H9 (cell line): ENCODE data around the gene AXIN1. TPM values are rescaled to one million over a fixed set of nuclear protein-coding genes. Genes with fewer than 3 reads are reported as not detected.

Experiments used
- DNase-seq: peaks from one replicate; pipeline ENCODE4 v3.0.0-alpha.2; 2017
- H2AFZ ChIP-seq: one replicate; pipeline ENCODE4 v1.6.1; 2013; ENCODE audit warnings: mild to moderate bottlenecking, low read length, control low read depth, moderate library complexity
- H2AK5ac ChIP-seq: 2 replicates; pipeline ENCODE4 v1.6.1; 2013; ENCODE audit warnings: low read length, control low read depth, mixed read lengths; ENCODE audit not compliant: insufficient read length
- H2BK120ac ChIP-seq: one replicate; pipeline ENCODE4 v1.6.1; 2013; ENCODE audit warnings: low read depth, mild to moderate bottlenecking, low read length, control low read depth, inconsistent platforms; ENCODE audit not compliant: poor library complexity, severe bottlenecking
- H2BK12ac ChIP-seq: 2 replicates; pipeline ENCODE4 v1.6.1; 2013; ENCODE audit warnings: low read length, control low read depth, mixed read lengths, low read depth; ENCODE audit not compliant: insufficient read length
- H2BK15ac ChIP-seq: 2 replicates; pipeline ENCODE4 v1.6.1; 2013; ENCODE audit warnings: low read depth, low read length, control low read depth
- H2BK20ac ChIP-seq: one replicate; pipeline ENCODE4 v1.6.1; 2013; ENCODE audit warnings: low read depth, mild to moderate bottlenecking, low read length, control low read depth, inconsistent platforms; ENCODE audit not compliant: poor library complexity, severe bottlenecking
- H2BK5ac ChIP-seq: 2 replicates; pipeline ENCODE4 v1.6.1; 2013; ENCODE audit warnings: low read length, control low read depth, mixed read lengths; ENCODE audit not compliant: insufficient read length
- H3K14ac ChIP-seq: 2 replicates; pipeline ENCODE4 v1.6.1; 2013; ENCODE audit warnings: low read length, control low read depth; ENCODE audit not compliant: insufficient read depth
- H3K18ac ChIP-seq: 2 replicates; pipeline ENCODE4 v1.6.1; 2013; ENCODE audit warnings: low read depth, mild to moderate bottlenecking, mixed read lengths, low read length, control low read depth; ENCODE audit not compliant: insufficient read length
- H3K23ac ChIP-seq: 2 replicates; pipeline ENCODE4 v1.6.1; 2013; ENCODE audit warnings: low read length, control low read depth, mixed read lengths, low read depth; ENCODE audit not compliant: insufficient read length
- H3K23me2 ChIP-seq: 2 replicates; pipeline ENCODE4 v1.6.1; 2013; ENCODE audit warnings: low read depth, mild to moderate bottlenecking, mixed read lengths, low read length, control low read depth; ENCODE audit not compliant: insufficient read length, poor library complexity, severe bottlenecking
- H3K27ac ChIP-seq: 2 replicates; pipeline ENCODE4 v1.5.1; 2013; ENCODE audit warnings: low read length, control low read depth, mixed read lengths, low read depth; ENCODE audit not compliant: insufficient read length
- H3K27me3 ChIP-seq: 2 replicates; pipeline ENCODE4 v1.6.1; 2013; ENCODE audit warnings: low read length, control low read depth, inconsistent platforms; ENCODE audit not compliant: insufficient read depth
- H3K4ac ChIP-seq: 2 replicates; pipeline ENCODE4 v1.6.1; 2013; ENCODE audit warnings: low read depth, mild to moderate bottlenecking, control low read depth, inconsistent platforms, low read length, moderate library complexity
- H3K4me1 ChIP-seq: 2 replicates; pipeline ENCODE4 v1.6.1; 2013; ENCODE audit warnings: low read length, control low read depth, inconsistent platforms; ENCODE audit not compliant: insufficient read depth
- H3K4me2 ChIP-seq: 2 replicates; pipeline ENCODE4 v1.6.1; 2013; ENCODE audit warnings: low read length, control low read depth, mixed read lengths; ENCODE audit not compliant: insufficient read length, insufficient read depth
- H3K56ac ChIP-seq: 2 replicates; pipeline ENCODE4 v1.6.1; 2013; ENCODE audit warnings: low read depth, mild to moderate bottlenecking, mixed read lengths, low read length, control low read depth; ENCODE audit not compliant: insufficient read length
- H3K79me1 ChIP-seq: 2 replicates; pipeline ENCODE4 v1.6.1; 2013; ENCODE audit warnings: low read depth, mild to moderate bottlenecking, moderate library complexity, low read length, control low read depth, inconsistent platforms; ENCODE audit not compliant: insufficient read depth, poor library complexity, severe bottlenecking
- H3K79me2 ChIP-seq: 2 replicates; pipeline ENCODE4 v1.6.1; 2013; ENCODE audit warnings: low read length, control low read depth, inconsistent platforms; ENCODE audit not compliant: insufficient read depth
- H3K9ac ChIP-seq: 2 replicates; pipeline ENCODE4 v1.6.1; 2013; ENCODE audit warnings: low read length, control low read depth, mixed read lengths; ENCODE audit not compliant: insufficient read length; ENCODE audit errors: extremely low read depth
- H3K9me3 ChIP-seq: one replicate; pipeline ENCODE4 v1.6.1; 2013; ENCODE audit warnings: low read depth, low read length, inconsistent platforms; ENCODE audit not compliant: control insufficient read depth
- H3T11ph ChIP-seq: one replicate; pipeline ENCODE4 v1.6.1; 2013; ENCODE audit warnings: mild to moderate bottlenecking, low read length, control low read depth, inconsistent platforms
- H4K20me1 ChIP-seq: one replicate; pipeline ENCODE4 v1.6.1; 2013; ENCODE audit not compliant: control insufficient read depth, insufficient read length, insufficient read depth
- H4K5ac ChIP-seq: 2 replicates; pipeline ENCODE4 v1.6.1; 2013; ENCODE audit warnings: low read depth, mild to moderate bottlenecking, mixed read lengths, low read length, control low read depth; ENCODE audit not compliant: insufficient read length
- H4K8ac ChIP-seq: replicated peaks from 2 replicates; pipeline ENCODE4 v1.6.1; 2013; ENCODE audit warnings: low read length, control low read depth, mixed read lengths, low read depth; ENCODE audit not compliant: insufficient read length
- H4K91ac ChIP-seq: 2 replicates; pipeline ENCODE4 v1.6.1; 2013; ENCODE audit warnings: low read depth, mild to moderate bottlenecking, moderate library complexity, mixed read lengths, low read length, control low read depth; ENCODE audit not compliant: insufficient read length
- H3K27ac Mint-ChIP-seq, 3 experiments: 2 replicates in 2 of 3; 3 replicates in 1 of 3; pipeline ENCODE4 v1.8.0; 2020 to 2021; ENCODE audit warnings: mixed read lengths in 3 of 3, mild to moderate bottlenecking in 1 of 3, moderate library complexity in 1 of 3
- H3K27me3 Mint-ChIP-seq: 2 replicates; pipeline ENCODE4 v1.8.0; 2021; ENCODE audit warnings: low read depth, mild to moderate bottlenecking, moderate library complexity, mixed read lengths
- H3K36me3 Mint-ChIP-seq, 3 experiments: 2 replicates in 2 of 3; 3 replicates in 1 of 3; pipeline ENCODE4 v1.8.0; 2020 to 2021; ENCODE audit warnings: low read depth in 3 of 3, mixed read lengths in 3 of 3; ENCODE audit not compliant: insufficient read depth in 1 of 3
- H3K4me1 Mint-ChIP-seq, 2 experiments: 2 replicates each; pipeline ENCODE4 v1.8.0; 2020; ENCODE audit warnings: mixed read lengths in 2 of 2
- H3K4me3 Mint-ChIP-seq, 2 experiments: 2 replicates in 1 of 2; 3 replicates in 1 of 2; pipeline ENCODE4 v1.8.0; 2020 to 2021; ENCODE audit warnings: mild to moderate bottlenecking in 2 of 2, mixed read lengths in 2 of 2, moderate library complexity in 1 of 2
- H3K9me3 Mint-ChIP-seq, 2 experiments: 2 replicates in 1 of 2; 3 replicates in 1 of 2; pipeline ENCODE4 v1.8.0; 2020; ENCODE audit warnings: mild to moderate bottlenecking in 2 of 2, mixed read lengths in 2 of 2, moderate library complexity in 1 of 2
- CTCF ChIP-seq: fragments of 200-600 bp; sonication (generic); conservative IDR thresholded peaks from 3 replicates; pipeline ENCODE4 v1.8.0; 2021; ENCODE audit warnings: antibody characterized with exemption, mild to moderate bottlenecking
- WGBS: extraction: QIAGEN DNeasy Blood & Tissue Kit; methylation state at CpG from one replicate; pipeline ENCODE4 v1.1.7; 2013; ENCODE audit warnings: missing lambda C conversion rate, low lambda C conversion rate, mixed read lengths; ENCODE audit not compliant: insufficient read length; ENCODE audit errors: extremely low coverage; 5-methylcytosine and 5-hydroxymethylcytosine counted together
- total RNA-seq: library from RNA; stranded (reverse); gene quantifications from 2 replicates; pipeline ENCODE4 v1.2.1, GENCODE V29; 2021

AXIN1 gene
- total RNA-seq, 1 experiment from 2014 or later = 50.9 TPM

- peak; percentile 93 for DNase-seq
- no CpG with 5 or more reads among the region's 91 CpGs for WGBS
- H3K18ac ChIP-seq = peak within 1 kb of the TSS; percentile 93
- H3K4me3 Mint-ChIP-seq = peak within 1 kb of the TSS; percentile 73 to 81
- no peak within 1 kb of the TSS for H3K23ac ChIP-seq
- no peaks in the 10 kb centered on the region for H3K23me2 ChIP-seq
- H3K4ac ChIP-seq = no peak within 1 kb of the TSS; the same call in 1 of the 2 replicates
- no peak within 1 kb of the TSS for H2BK12ac ChIP-seq
- no peak within 1 kb of the TSS for H2BK20ac ChIP-seq
- no peaks in the 10 kb centered on the region for H3K9me3 ChIP-seq
- H3K14ac ChIP-seq = peak within 1 kb of the TSS; percentile 95
- H3K9me3 Mint-ChIP-seq = peaks cover 0 to under 1% of the 10 kb centered on the region in 2 experiments; a peak in 2 of 5 replicates
- H3K27ac ChIP-seq = no peak within 1 kb of the TSS
- peaks cover 15 to 23% (median 22%) of the 10 kb centered on the region in 3 experiments for H3K36me3 Mint-ChIP-seq
- H4K8ac ChIP-seq = no peak within 1 kb of the TSS
- peak within 1 kb of the TSS in 1 of 3 experiments; percentile 49; a peak in 4 of 7 replicates for H3K27ac Mint-ChIP-seq
- peak within 1 kb of the TSS; percentile 36 for H3K4me2 ChIP-seq
- no peaks in the 10 kb centered on the region for H3K79me2 ChIP-seq
- H2BK15ac ChIP-seq = no peak within 1 kb of the TSS
- no peak within 1 kb of the TSS for H2AK5ac ChIP-seq
- peaks cover 14 to 15% of the 10 kb centered on the region in 2 experiments for H3K4me1 Mint-ChIP-seq
- peaks cover 2% of the 10 kb centered on the region for H4K20me1 ChIP-seq
- H3K56ac ChIP-seq = no peak within 1 kb of the TSS
- H4K5ac ChIP-seq = no peak within 1 kb of the TSS
- no peaks in the 10 kb centered on the region for H3K27me3 Mint-ChIP-seq
- no peak within 1 kb of the TSS for H2BK120ac ChIP-seq
- H3K79me1 ChIP-seq = no peaks in the 10 kb centered on the region
- H2AFZ ChIP-seq = no peak within 1 kb of the TSS
- H3K27me3 ChIP-seq = no peaks in the 10 kb centered on the region
- peak; percentile 54 for TF ChIP-seq CTCF
- no peak within 1 kb of the TSS for H4K91ac ChIP-seq
- no peak within 1 kb of the TSS for H2BK5ac ChIP-seq
- H3K4me1 ChIP-seq = peaks cover 2% of the 10 kb centered on the region; the same call in 1 of the 2 replicates
- peak within 1 kb of the TSS; percentile 78 for H3K9ac ChIP-seq
- no peak within 1 kb of the TSS for H3T11ph ChIP-seq
Observed at GRCh38 chr16:401468-402348, 49.2 kb upstream of the AXIN1 start, which contains the start of gene DECR2. TSS of gene DECR2 (plus strand) at chr16:401885. CDS start at chr16:401964, 79 bp downstream.
